ENCODE measurements around the gene PANK1.

The PANK1 gene

GRCh38 chr10:89592539-89592938 is 52.5 kb downstream of the PANK1 start:
- H3K4me1 ChIP-seq (ENCODE audit: control insufficient read depth, insufficient read depth, low read length): no peaks in the 10 kb centered on the region
- no peak overlapping the region for H3K27ac ChIP-seq (ENCODE audit: low read depth, low read length)
- H3K9ac ChIP-seq (ENCODE audit: low read length): no peak overlapping the region
- no peaks in the 10 kb centered on the region for H3K27me3 ChIP-seq (ENCODE audit: control insufficient read depth, insufficient read depth, low read length)
- peaks cover 61% of the 10 kb centered on the region for H3K36me3 ChIP-seq (ENCODE audit: control insufficient read depth, insufficient read depth, low read length)
- H3K9me3 ChIP-seq (ENCODE audit: control insufficient read depth, insufficient read depth, low read depth, low read length): no peaks in the 10 kb centered on the region
- H3K4me3 ChIP-seq (ENCODE audit: low read depth, low read length): no peak overlapping the region

GRCh38 chr10:89591796-89592271 is 53.2 kb downstream of the PANK1 start:
- no peak overlapping the region for H3K4me3 ChIP-seq (ENCODE audit: low read depth, low read length)
- H3K27me3 ChIP-seq (ENCODE audit: control insufficient read depth, insufficient read depth, low read length): no peaks in the 10 kb centered on the region
- H3K9me3 ChIP-seq (ENCODE audit: control insufficient read depth, insufficient read depth, low read depth, low read length): no peaks in the 10 kb centered on the region
- no peaks in the 10 kb centered on the region for H3K4me1 ChIP-seq (ENCODE audit: control insufficient read depth, insufficient read depth, low read length)
- no peak overlapping the region for H3K27ac ChIP-seq (ENCODE audit: low read depth, low read length)
- no peak overlapping the region for H3K9ac ChIP-seq (ENCODE audit: low read length)
- H3K36me3 ChIP-seq (ENCODE audit: control insufficient read depth, insufficient read depth, low read length): peaks cover 56% of the 10 kb centered on the region

GRCh38 chr10:89591111-89591795 is 53.8 kb downstream of the PANK1 start:
- Histone ChIP-seq H3K9me3 (ENCODE audit: control insufficient read depth, insufficient read depth, low read depth, low read length) (no peaks in the 10 kb centered on the region), H3K27ac (ENCODE audit: low read depth, low read length) (no peak overlapping the region), H3K9ac (ENCODE audit: low read length) (no peak overlapping the region), H3K4me3 (ENCODE audit: low read depth, low read length) (no peak overlapping the region), H3K36me3 (ENCODE audit: control insufficient read depth, insufficient read depth, low read length) (peaks cover 53% of the 10 kb centered on the region), H3K27me3 (ENCODE audit: control insufficient read depth, insufficient read depth, low read length) (no peaks in the 10 kb centered on the region), H3K4me1 (ENCODE audit: control insufficient read depth, insufficient read depth, low read length) (no peaks in the 10 kb centered on the region)

- H3K27me3 ChIP-seq (ENCODE audit: control insufficient read depth, insufficient read depth, low read length): no peaks in the 10 kb centered on the region
- H3K4me1 ChIP-seq (ENCODE audit: control insufficient read depth, insufficient read depth, low read length): no peaks in the 10 kb centered on the region
- H3K4me3 ChIP-seq (ENCODE audit: low read depth, low read length): no peak overlapping the region
- H3K9me3 ChIP-seq (ENCODE audit: control insufficient read depth, insufficient read depth, low read depth, low read length): no peaks in the 10 kb centered on the region
- H3K27ac ChIP-seq (ENCODE audit: low read depth, low read length): no peak overlapping the region
- H3K36me3 ChIP-seq (ENCODE audit: control insufficient read depth, insufficient read depth, low read length): peaks cover 59% of the 10 kb centered on the region
- H3K9ac ChIP-seq (ENCODE audit: low read length): no peak overlapping the region
Measured at GRCh38 chr10:89590326-89590725, 54.7 kb downstream of the PANK1 start.

GRCh38 chr10:89589101-89589720 is 55.8 kb downstream of the PANK1 start:
- no peak overlapping the region for H3K4me3 ChIP-seq (ENCODE audit: low read depth, low read length)
- H3K36me3 ChIP-seq (ENCODE audit: control insufficient read depth, insufficient read depth, low read length): peaks cover 54% of the 10 kb centered on the region
- no peak overlapping the region for H3K9ac ChIP-seq (ENCODE audit: low read length)
- H3K27ac ChIP-seq (ENCODE audit: low read depth, low read length): no peak overlapping the region
- no peaks in the 10 kb centered on the region for H3K4me1 ChIP-seq (ENCODE audit: control insufficient read depth, insufficient read depth, low read length)
- no peaks in the 10 kb centered on the region for H3K9me3 ChIP-seq (ENCODE audit: control insufficient read depth, insufficient read depth, low read depth, low read length)
- no peaks in the 10 kb centered on the region for H3K27me3 ChIP-seq (ENCODE audit: control insufficient read depth, insufficient read depth, low read length)

- Histone ChIP-seq H3K9ac (ENCODE audit: low read length) (no peak overlapping the region), H3K4me1 (ENCODE audit: control insufficient read depth, insufficient read depth, low read length) (no peaks in the 10 kb centered on the region), H3K27me3 (ENCODE audit: control insufficient read depth, insufficient read depth, low read length) (no peaks in the 10 kb centered on the region), H3K4me3 (ENCODE audit: low read depth, low read length) (no peak overlapping the region), H3K36me3 (ENCODE audit: control insufficient read depth, insufficient read depth, low read length) (peaks cover 50% of the 10 kb centered on the region), H3K27ac (ENCODE audit: low read depth, low read length) (no peak overlapping the region), H3K9me3 (ENCODE audit: control insufficient read depth, insufficient read depth, low read depth, low read length) (no peaks in the 10 kb centered on the region)
Measured at GRCh38 chr10:89588671-89589070, 56.4 kb downstream of the PANK1 start.

GRCh38 chr10:89582022-89582421 is 63.0 kb downstream of the PANK1 start:
- Histone ChIP-seq H3K27me3 (ENCODE audit: control insufficient read depth, insufficient read depth, low read length) (no peaks in the 10 kb centered on the region), H3K9ac (ENCODE audit: low read length) (no peak overlapping the region), H3K27ac (ENCODE audit: low read depth, low read length) (no peak overlapping the region), H3K4me1 (ENCODE audit: control insufficient read depth, insufficient read depth, low read length) (no peaks in the 10 kb centered on the region; the same call in 1 of the 2 replicates), H3K9me3 (ENCODE audit: control insufficient read depth, insufficient read depth, low read depth, low read length) (no peaks in the 10 kb centered on the region), H3K4me3 (ENCODE audit: low read depth, low read length) (no peak overlapping the region), H3K36me3 (ENCODE audit: control insufficient read depth, insufficient read depth, low read length) (peaks cover 18% of the 10 kb centered on the region)

GRCh38 chr10:89580243-89580642 is 64.8 kb downstream of the PANK1 start:
- H3K4me1 ChIP-seq (ENCODE audit: control insufficient read depth, insufficient read depth, low read length): no peaks in the 10 kb centered on the region; the same call in 1 of the 2 replicates
- H3K9ac ChIP-seq (ENCODE audit: low read length): no peak overlapping the region
- H3K36me3 ChIP-seq (ENCODE audit: control insufficient read depth, insufficient read depth, low read length): peaks cover 12% of the 10 kb centered on the region
- no peak overlapping the region for H3K4me3 ChIP-seq (ENCODE audit: low read depth, low read length)
- no peaks in the 10 kb centered on the region for H3K27me3 ChIP-seq (ENCODE audit: control insufficient read depth, insufficient read depth, low read length)
- no peak overlapping the region for H3K27ac ChIP-seq (ENCODE audit: low read depth, low read length)
- no peaks in the 10 kb centered on the region; the same call in 1 of the 2 replicates for H3K9me3 ChIP-seq (ENCODE audit: control insufficient read depth, insufficient read depth, low read depth, low read length)

GRCh38 chr10:89576696-89577095 is 68.3 kb downstream of the PANK1 start:
- H3K27ac ChIP-seq (ENCODE audit: low read depth, low read length): no peak overlapping the region

GRCh38 chr10:89576022-89576421 is 69.0 kb downstream of the PANK1 start:
- Histone ChIP-seq H3K36me3 (ENCODE audit: control insufficient read depth, insufficient read depth, low read length) (no peaks in the 10 kb centered on the region), H3K4me3 (ENCODE audit: low read depth, low read length) (no peak overlapping the region), H3K9me3 (ENCODE audit: control insufficient read depth, insufficient read depth, low read depth, low read length) (no peaks in the 10 kb centered on the region; the same call in 1 of the 2 replicates), H3K4me1 (ENCODE audit: control insufficient read depth, insufficient read depth, low read length) (no peaks in the 10 kb centered on the region), H3K9ac (ENCODE audit: low read length) (no peak overlapping the region), H3K27me3 (ENCODE audit: control insufficient read depth, insufficient read depth, low read length) (no peaks in the 10 kb centered on the region), H3K27ac (ENCODE audit: low read depth, low read length) (no peak overlapping the region)

More at GRCh38 chr10:89576696-89577095, 68.3 kb downstream of the PANK1 start:
- no peaks in the 10 kb centered on the region; the same call in 1 of the 2 replicates for H3K9me3 ChIP-seq (ENCODE audit: control insufficient read depth, insufficient read depth, low read depth, low read length)
- H3K36me3 ChIP-seq (ENCODE audit: control insufficient read depth, insufficient read depth, low read length): no peaks in the 10 kb centered on the region
- H3K27me3 ChIP-seq (ENCODE audit: control insufficient read depth, insufficient read depth, low read length): no peaks in the 10 kb centered on the region
- no peaks in the 10 kb centered on the region for H3K4me1 ChIP-seq (ENCODE audit: control insufficient read depth, insufficient read depth, low read length)
- no peak overlapping the region for H3K9ac ChIP-seq (ENCODE audit: low read length)
- no peak overlapping the region for H3K4me3 ChIP-seq (ENCODE audit: low read depth, low read length)

GRCh38 chr10:89575031-89575430 is 70.0 kb downstream of the PANK1 start:
- H3K9me3 ChIP-seq (ENCODE audit: control insufficient read depth, insufficient read depth, low read depth, low read length): no peaks in the 10 kb centered on the region; the same call in 1 of the 2 replicates
- no peaks in the 10 kb centered on the region for H3K36me3 ChIP-seq (ENCODE audit: control insufficient read depth, insufficient read depth, low read length)
- H3K4me3 ChIP-seq (ENCODE audit: low read depth, low read length): no peak overlapping the region
- H3K27ac ChIP-seq (ENCODE audit: low read depth, low read length): no peak overlapping the region
- H3K9ac ChIP-seq (ENCODE audit: low read length): no peak overlapping the region
- no peaks in the 10 kb centered on the region for H3K27me3 ChIP-seq (ENCODE audit: control insufficient read depth, insufficient read depth, low read length)
- H3K4me1 ChIP-seq (ENCODE audit: control insufficient read depth, insufficient read depth, low read length): no peaks in the 10 kb centered on the region
